Hepatocyte (in vitro differentiated cells): Measurements from ENCODE around the gene SMLR1. TPM values are rescaled to one million over a fixed set of nuclear protein-coding genes. Genes with fewer than 3 reads are reported as not detected.

Experiments used
- DNase-seq: peaks from one replicate; pipeline ENCODE4 v3.0.0-alpha.2; 2016; ENCODE audit warnings: low spot score
- H2AFZ ChIP-seq: fragments of 200-600 bp; sonication (generic); 2 replicates; pipeline ENCODE4 v1.6.0; 2016; ENCODE audit warnings: antibody characterized with exemption, mild to moderate bottlenecking
- H3K27ac ChIP-seq: fragments of 200-600 bp; sonication (generic); 2 replicates; pipeline ENCODE4 v1.5.1; 2016; ENCODE audit warnings: mild to moderate bottlenecking
- H3K27me3 ChIP-seq: fragments of 200-600 bp; sonication (generic); 2 replicates; pipeline ENCODE4 v1.6.1; 2016
- H3K36me3 ChIP-seq: fragments of 200-600 bp; sonication (generic); replicated peaks from 2 replicates; pipeline ENCODE4 v1.5.1; 2016; ENCODE audit warnings: low read depth; ENCODE audit not compliant: insufficient read depth
- H3K4me1 ChIP-seq: fragments of 200-600 bp; sonication (generic); 2 replicates; pipeline ENCODE4 v1.5.1; 2016; ENCODE audit warnings: mild to moderate bottlenecking, moderate library complexity; ENCODE audit not compliant: insufficient read depth
- H3K4me2 ChIP-seq: fragments of 200-600 bp; sonication (generic); 2 replicates; pipeline ENCODE4 v1.6.0; 2016
- H3K4me3 ChIP-seq: fragments of 200-600 bp; sonication (generic); 2 replicates; pipeline ENCODE4 v1.5.1; 2016; ENCODE audit warnings: mild to moderate bottlenecking
- H3K79me2 ChIP-seq: fragments of 200-600 bp; sonication (generic); 2 replicates; pipeline ENCODE4 v1.6.0; 2017; ENCODE audit warnings: mild to moderate bottlenecking
- H3K9me2 ChIP-seq: fragments of 200-600 bp; sonication (generic); replicated peaks from 2 replicates; pipeline ENCODE4 v1.6.0; 2017; ENCODE audit warnings: mild to moderate bottlenecking; ENCODE audit not compliant: insufficient read depth
- H3K9me3 ChIP-seq: fragments of 200-600 bp; sonication (generic); 2 replicates; pipeline ENCODE4 v1.5.1; 2016; ENCODE audit warnings: low read depth, mild to moderate bottlenecking
- H4K20me1 ChIP-seq: fragments of 200-600 bp; sonication (generic); 2 replicates; pipeline ENCODE4 v1.6.0; 2016; ENCODE audit warnings: mild to moderate bottlenecking; ENCODE audit not compliant: insufficient read depth, poor library complexity, severe bottlenecking
- EZH2 ChIP-seq: fragments of 200-600 bp; sonication (generic); IDR thresholded peaks from 2 replicates; pipeline ENCODE4 v1.6.1; 2016; ENCODE audit warnings: antibody characterized with exemption, mild to moderate bottlenecking, borderline replicate concordance
- EZH2phosphoT487 ChIP-seq: fragments of 200-600 bp; sonication (generic); IDR thresholded peaks from one replicate; pipeline ENCODE4 v1.6.1; 2018; ENCODE audit warnings: antibody characterized with exemption, mild to moderate bottlenecking, low read depth, moderate library complexity; ENCODE audit not compliant: unreplicated experiment, severe bottlenecking
- WGBS: methylation state at CpG from one replicate; pipeline ENCODE4 v1.1.6; 2016; ENCODE audit warnings: low lambda C conversion rate; ENCODE audit errors: missing lambda C conversion rate; 5-methylcytosine and 5-hydroxymethylcytosine counted together
- polyA plus RNA-seq: library from polyadenylated mRNA; unstranded; fragments of >200 nt; fragmentation: Nextera tagmentation; extraction: Ambion mirVana; gene quantifications from 2 replicates; pipeline ENCODE4 v1.2.1, GENCODE V29; 2016
- total RNA-seq: library from RNA; depleted of rRNA; stranded (reverse); fragments of >200 nt; gene quantifications from 2 replicates; pipeline ENCODE4 v1.2.3, GENCODE V29; 2014
- TF ChIP-seq, protein P1 (sequence below): fragments of 200-600 bp; sonication (generic); IDR thresholded peaks from 2 replicates; pipeline ENCODE4 v1.5.1; 2016; ENCODE audit warnings: antibody characterized with exemption, mild to moderate bottlenecking; ENCODE audit not compliant: poor library complexity

SMLR1 gene
- total and polyA plus RNA-seq, 2 experiments from 2014 or later: 28.9 to 31.0 TPM

- TF ChIP-seq EZH2: no peak
- TF ChIP-seq EZH2phosphoT487: no peak
- TF ChIP-seq, protein P1, sequence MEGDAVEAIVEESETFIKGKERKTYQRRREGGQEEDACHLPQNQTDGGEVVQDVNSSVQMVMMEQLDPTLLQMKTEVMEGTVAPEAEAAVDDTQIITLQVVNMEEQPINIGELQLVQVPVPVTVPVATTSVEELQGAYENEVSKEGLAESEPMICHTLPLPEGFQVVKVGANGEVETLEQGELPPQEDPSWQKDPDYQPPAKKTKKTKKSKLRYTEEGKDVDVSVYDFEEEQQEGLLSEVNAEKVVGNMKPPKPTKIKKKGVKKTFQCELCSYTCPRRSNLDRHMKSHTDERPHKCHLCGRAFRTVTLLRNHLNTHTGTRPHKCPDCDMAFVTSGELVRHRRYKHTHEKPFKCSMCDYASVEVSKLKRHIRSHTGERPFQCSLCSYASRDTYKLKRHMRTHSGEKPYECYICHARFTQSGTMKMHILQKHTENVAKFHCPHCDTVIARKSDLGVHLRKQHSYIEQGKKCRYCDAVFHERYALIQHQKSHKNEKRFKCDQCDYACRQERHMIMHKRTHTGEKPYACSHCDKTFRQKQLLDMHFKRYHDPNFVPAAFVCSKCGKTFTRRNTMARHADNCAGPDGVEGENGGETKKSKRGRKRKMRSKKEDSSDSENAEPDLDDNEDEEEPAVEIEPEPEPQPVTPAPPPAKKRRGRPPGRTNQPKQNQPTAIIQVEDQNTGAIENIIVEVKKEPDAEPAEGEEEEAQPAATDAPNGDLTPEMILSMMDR: no peak
- H3K27ac ChIP-seq: no peak overlapping the region
- no peaks in the 10 kb centered on the region for H3K36me3 ChIP-seq
- no peaks in the 10 kb centered on the region for H3K9me3 ChIP-seq
- H3K27me3 ChIP-seq: no peaks in the 10 kb centered on the region
- 90% methylated on average over 5 of the region's 5 CpGs for WGBS
- peaks cover 26% of the 10 kb centered on the region for H3K79me2 ChIP-seq
- no peak overlapping the region for H2AFZ ChIP-seq
- no peaks in the 10 kb centered on the region for H4K20me1 ChIP-seq
- no peaks in the 10 kb centered on the region for H3K9me2 ChIP-seq
- no peaks in the 10 kb centered on the region for H3K4me1 ChIP-seq
- DNase-seq: no peak
- H3K4me3 ChIP-seq: no peak overlapping the region
- H3K4me2 ChIP-seq: no peak overlapping the region
These were observed 7.5 kb downstream of the SMLR1 start for GRCh38 chr6:130834482-130835251.

DNA sequence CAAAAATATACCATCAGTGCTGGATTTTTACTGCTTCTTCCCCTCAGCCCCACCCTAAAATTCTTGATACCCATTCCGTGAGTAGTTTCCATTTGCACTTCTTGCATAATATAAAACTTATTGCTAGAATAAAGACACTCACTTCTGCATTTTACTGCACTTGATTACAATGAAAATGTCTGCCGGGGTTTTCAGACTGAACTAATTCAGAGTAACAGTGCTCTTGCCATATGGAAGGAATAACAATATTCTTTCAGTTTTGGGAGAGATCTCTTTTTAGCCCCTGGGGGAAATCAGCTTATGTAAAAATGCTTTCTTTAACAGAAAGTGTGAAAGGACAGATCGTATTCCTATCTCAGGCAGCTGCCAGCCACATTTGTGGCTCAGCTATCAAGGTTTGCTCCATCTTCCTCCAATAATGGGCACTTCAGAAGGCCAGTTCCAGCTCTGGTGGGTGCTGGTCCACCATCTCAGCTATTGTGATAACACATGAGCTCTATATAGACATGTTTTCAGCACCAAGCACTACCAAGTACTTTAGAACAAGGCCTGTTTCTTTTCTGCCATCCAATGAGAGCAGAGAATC, 8.9 kb downstream of the SMLR1 start:
- H3K27ac ChIP-seq: no peak overlapping the region
- H3K9me3 ChIP-seq: no peaks in the 10 kb centered on the region
- H3K79me2 ChIP-seq: peaks cover 11% of the 10 kb centered on the region
- DNase-seq: no peak
- no peak overlapping the region for H3K4me3 ChIP-seq
- H3K27me3 ChIP-seq: no peaks in the 10 kb centered on the region
- H2AFZ ChIP-seq: no peak overlapping the region
- H4K20me1 ChIP-seq: no peaks in the 10 kb centered on the region
- no peaks in the 10 kb centered on the region for H3K4me1 ChIP-seq
- TF ChIP-seq, protein P1: no peak
- TF ChIP-seq EZH2phosphoT487 (no peak), EZH2 (no peak)
- no peaks in the 10 kb centered on the region for H3K36me3 ChIP-seq
- H3K4me2 ChIP-seq: no peak overlapping the region
- H3K9me2 ChIP-seq: no peaks in the 10 kb centered on the region
- 84% methylated on average over 3 of the region's 3 CpGs for WGBS

DNA sequence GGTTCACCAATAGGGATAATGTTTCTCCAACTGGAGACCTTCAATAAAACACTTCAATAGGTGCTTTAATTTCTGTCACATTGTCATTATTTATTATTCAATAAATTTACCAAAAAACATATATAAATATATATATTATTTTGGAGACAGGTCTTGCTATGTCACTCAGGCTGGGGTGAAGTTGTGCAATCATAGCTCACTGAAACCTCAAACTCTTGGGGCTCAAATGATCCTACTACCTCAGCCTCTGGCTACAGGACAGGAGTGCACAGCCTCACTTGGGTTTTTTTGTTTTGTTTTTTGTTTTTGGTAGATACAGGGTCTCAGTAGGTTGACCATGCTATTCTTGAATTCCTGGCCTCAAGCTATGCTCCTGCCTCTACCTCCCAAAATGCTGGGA, 9.9 kb downstream of the SMLR1 start:
- Histone ChIP-seq H3K27me3 (no peaks in the 10 kb centered on the region), H3K27ac (no peak overlapping the region), H3K4me2 (no peak overlapping the region), H3K79me2 (peaks cover 6% of the 10 kb centered on the region), H3K4me3 (no peak overlapping the region), H3K36me3 (no peaks in the 10 kb centered on the region), H4K20me1 (no peaks in the 10 kb centered on the region), H3K9me2 (no peaks in the 10 kb centered on the region), H3K4me1 (no peaks in the 10 kb centered on the region), H2AFZ (no peak overlapping the region), H3K9me3 (no peaks in the 10 kb centered on the region)
- TF ChIP-seq EZH2phosphoT487 (no peak), EZH2 (no peak)
- TF ChIP-seq, protein P1: no peak
- DNase-seq: no peak
